ENCODE results near the gene UCN2.

UCN2 gene

DNA sequence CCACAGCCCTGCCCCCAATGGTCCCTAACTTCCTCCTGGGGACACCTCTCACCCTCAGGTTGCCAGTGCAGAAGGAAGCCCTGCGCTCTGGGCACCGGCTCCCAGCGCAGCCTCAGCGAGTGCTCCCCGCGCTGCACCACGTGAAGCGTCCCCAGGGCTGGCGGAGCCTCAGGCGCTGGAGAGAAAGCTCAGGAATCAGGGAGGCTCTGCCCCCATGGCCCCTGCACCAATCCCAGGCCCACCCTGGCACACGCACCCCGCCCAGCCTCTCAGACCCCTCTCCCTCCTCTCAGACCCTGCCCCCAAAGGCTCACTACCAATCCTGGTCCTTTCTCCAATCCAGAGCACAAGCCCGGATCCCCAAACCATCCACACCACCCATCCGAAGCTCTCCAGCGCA is 24.6 kb upstream of the UCN2 start:
- no peak for DNase-seq

DNA sequence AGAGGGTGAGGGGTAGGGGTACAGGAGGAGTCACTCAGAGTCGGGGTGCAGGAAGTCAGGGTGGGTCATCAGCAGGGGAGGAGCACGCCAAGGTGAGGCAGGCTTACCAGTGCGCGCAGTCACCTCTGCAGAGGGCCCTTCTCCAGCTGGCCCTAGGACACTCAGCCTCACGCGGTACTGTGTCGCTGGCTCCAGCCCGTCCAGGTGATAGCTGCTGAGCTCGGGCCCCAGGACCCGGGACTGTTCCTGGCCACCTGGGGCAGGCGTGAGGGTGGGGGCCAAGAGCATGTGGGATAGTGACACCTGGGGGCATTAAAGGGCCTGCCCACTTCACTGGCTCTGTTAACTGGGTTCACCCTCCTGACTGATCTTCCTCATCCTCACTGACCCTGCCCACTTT is 24.1 kb upstream of the UCN2 start:
- no peak for DNase-seq

DNA sequence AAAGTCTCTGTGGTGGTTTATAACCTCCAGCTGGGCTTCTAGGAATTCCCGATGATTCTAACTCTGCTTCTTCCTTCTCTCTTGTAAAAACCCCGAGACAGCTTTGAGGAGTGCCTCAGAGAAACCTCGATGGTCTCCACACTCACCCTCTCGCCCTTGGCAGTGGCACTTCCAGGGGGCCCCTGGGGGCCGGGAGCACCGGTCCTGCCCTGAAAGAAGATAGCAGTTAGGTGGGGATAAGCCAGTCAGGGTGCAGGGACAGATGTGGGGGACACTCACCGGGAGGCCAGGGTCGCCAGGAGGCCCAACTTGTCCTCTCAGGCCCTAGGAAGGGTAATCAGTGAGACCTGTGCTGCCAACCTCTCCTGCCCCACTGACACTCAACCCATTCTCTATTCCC is 21.8 kb upstream of the UCN2 start:
- DNase-seq: no peak

DNA sequence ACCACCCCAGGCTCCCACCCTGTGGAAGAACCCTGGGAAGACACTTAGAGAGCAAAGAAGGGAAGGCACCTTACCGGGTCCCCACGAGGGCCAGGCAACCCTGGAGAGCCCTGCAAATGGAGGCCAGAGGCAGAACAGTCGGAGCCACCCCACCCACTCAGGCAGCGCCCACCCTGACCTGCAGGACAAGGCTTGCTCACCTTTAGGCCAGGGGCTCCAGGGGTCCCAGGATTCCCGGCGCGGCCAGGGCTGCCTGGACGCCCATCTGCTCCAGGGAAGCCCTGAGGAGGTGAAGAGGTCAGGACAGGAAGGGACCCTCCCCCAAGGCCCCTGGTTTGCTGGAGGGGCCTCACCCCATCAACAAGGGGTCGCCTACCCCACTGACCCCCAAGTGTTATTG is 21.3 kb upstream of the UCN2 start:
- no peak for DNase-seq

DNA sequence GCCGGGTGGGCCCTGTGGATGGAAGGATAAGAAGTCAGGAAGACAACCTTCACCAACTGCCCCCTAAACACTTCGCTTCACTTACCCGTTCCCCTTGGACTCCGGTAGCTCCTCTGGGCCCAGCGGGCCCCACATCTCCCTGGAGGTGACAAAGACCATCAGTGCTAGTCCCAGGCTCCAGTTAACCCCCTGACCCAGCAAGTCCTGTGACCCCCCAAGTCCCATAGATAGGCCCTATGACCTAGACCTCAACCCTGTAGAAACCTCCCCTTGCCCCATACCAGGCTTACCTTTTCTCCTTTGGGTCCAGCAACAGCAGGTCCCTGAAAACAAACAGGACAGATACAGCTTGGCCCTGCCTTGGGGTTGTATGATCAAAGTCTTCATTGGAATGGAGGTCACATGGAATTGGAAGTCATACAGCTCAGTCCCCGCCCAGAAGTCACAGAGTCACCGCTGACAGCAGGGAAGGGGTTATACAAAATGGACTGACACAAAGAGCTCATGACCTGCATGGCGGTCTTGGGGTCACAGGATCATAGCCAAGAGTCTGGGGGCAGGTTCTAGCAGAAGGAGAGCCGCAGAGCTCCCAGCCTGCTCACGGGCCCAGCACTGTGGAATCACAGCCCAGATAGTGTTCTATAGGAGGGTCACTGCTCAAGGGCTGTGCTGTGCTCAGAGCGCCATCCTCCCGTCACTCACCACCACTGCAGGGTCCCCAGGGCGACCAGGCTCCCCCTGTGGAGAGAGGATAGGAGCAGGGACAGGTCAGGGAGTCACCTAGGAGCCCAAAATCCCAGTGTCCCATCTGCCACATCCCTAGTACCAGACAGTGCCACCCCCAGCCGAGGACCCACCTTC is 18.3 kb upstream of the UCN2 start:
- no peak for DNase-seq

DNA sequence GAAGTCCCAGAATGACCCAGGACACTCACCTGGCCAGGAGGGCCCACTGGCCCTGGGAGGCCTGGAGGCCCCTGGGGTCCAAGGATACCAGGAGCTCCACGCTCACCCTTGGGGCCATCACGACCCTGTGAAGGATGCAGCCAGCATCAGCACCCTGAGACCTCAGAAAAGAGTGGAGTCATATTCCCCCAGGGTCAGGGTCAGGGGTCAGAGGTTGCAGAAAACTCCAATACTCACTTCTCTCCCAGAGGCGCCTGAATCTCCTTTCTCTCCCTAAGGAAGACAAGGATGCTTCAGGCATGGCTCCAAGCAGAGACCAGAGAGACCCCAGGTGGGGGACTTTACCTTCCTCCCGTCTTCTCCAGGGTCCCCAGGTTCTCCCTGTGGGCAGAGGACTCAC is 13.1 kb upstream of the UCN2 start:
- no peak for DNase-seq

DNA sequence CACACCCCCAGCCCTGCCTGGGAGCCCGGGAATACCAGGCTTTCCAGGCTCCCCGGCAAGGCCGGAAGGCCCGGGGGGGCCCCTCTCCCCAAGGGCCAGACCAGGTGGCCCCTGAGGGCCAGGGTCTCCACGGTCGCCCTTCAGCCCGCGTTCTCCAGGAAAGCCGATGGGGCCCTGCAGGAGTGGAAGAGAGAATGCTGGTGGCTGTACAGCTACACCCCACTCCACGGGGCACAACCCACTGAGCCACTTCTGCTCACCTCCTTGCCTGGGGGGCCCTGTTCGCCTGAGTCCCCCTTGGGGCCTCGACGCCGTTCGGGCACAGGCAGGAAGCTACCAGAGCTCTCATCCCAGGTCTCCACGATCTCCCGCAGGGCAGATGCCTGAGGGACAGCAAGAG is 11.8 kb upstream of the UCN2 start:
- no peak for DNase-seq

DNA sequence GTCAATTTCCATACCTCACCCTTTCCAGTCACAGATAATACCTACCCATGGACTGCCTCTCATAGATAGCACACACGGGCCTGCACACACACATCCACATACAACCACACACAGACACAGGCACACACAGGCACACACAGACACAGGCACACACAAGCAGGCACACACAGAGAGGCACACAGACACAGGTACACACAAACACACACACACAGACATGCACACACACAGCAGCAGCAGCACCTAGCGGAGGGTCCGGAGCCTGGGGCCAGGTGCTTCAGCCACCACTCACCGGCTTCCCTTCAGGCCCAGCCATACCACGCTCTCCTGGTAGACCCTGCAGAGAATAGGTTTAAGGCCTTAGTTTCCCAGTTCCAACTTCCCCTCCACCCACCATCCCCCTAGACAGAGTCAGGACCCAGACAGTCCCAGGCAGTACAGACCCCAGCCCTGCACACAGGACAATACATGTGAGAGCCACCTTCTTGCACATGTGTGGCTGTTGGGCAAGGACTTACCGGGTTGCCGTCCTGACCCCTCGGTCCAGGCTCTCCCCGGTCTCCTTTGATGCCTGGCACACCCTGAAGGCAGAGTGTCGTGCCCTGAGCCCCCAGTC is 10.5 kb upstream of the UCN2 start:
- DNase-seq: no peak

DNA sequence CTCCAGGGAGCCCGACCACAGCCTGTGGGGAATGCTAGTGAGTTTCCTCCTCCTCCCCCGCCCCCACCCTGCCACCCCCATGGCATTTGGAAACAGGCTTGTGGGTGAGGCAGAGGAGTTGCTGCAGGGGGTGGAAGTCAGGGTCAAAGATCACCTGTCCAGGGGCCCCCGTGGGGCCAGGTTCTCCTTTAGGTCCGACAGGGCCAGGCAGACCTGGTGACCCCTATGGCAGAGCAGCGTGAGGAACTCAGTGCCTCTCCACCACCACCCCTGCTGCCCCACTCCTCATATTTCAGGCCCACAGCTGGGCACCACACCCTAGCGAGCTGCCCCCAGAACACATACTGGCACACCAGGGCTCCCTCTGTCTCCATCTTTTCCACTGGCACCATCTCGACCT is 8.9 kb upstream of the UCN2 start:
- DNase-seq: no peak

DNA sequence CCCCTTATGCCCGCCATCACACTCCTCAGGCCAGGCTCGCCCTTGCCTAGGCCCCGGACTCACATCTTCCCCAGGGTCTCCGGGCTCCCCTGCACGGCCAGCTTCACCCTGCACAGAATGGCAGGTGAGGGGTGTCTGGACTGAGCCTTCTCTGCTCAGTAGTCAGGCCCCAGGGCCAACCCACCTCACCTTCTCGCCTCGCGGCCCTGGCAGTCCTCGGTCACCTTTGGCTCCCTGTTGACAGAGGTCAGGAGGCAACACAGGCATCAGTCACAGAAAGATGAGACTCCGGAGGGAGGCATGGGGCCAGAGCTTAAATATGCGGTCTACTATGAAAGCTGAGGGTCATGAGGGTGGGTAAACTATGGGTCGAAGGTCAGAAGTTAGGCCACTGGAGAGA is 8.4 kb upstream of the UCN2 start:
- DNase-seq: no peak

DNA sequence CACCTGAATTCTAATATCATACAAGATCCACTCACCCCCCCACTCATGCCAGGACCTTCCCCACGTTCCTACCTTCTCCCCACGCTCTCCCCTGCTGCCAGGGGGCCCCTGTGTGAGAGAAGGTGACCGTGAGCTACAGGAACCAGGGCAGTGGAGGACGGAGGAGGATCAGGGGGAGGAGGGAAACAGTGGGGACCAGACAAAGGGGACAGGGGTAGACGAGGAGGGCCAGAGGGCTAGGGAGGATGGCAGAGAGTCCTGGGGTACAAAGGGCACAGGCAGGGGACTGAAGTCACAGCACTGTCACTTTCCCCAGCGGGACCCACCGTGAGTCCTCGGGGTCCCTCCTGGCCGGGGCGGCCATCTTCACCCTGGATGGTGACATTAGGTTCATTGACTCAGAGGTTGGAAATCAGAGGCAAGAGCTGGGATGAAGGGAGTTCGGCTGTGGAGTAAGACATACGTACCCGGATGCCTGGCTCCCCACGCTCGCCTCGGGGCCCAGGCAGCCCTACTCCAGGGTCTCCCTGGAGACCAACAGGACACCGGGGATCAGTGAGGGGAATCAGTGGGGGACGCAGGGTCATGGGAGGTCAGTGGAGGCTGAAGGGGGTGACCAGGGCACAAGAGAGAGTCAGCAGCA is 6.3 kb upstream of the UCN2 start:
- DNase-seq: no peak

DNA sequence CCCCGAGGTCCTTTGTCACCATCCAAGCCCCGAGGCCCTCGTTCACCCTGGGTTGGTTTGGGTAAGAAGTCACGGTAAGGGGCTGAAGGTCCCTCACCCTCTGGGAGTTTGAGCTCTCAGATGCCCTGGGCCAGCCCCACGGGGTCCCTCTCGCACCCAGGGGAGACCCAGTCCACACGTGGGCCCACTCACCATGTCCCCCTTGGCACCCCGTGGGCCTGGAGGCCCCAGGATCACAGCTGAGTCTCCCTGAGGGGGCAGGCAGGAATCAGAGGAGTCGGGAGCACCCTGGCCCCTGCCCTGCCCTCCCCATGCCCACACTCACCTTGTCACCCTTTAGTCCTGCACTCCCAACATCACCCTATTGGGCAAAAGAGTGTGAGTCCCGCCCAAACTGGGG is 5.8 kb upstream of the UCN2 start:
- no peak for DNase-seq

DNA sequence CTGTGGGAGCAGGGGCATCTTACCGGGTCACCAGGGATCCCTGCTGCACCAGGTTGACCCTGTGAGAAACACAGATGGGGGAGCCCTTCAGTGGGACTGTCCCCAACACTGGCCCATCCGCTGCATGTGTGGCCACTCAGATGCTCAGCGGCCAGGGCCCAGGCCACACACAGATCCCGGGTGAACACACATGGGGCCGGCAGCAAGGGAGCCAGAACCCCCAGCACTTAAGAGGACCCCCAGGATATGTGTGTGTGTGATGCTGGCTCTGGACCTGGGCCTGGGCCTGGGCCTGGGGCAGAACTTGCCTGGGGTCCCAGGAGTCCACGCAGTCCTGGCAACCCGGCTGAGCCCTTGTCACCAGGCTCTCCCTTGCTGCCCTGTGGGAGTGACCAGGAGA is 4.9 kb upstream of the UCN2 start:
- DNase-seq: no peak

DNA sequence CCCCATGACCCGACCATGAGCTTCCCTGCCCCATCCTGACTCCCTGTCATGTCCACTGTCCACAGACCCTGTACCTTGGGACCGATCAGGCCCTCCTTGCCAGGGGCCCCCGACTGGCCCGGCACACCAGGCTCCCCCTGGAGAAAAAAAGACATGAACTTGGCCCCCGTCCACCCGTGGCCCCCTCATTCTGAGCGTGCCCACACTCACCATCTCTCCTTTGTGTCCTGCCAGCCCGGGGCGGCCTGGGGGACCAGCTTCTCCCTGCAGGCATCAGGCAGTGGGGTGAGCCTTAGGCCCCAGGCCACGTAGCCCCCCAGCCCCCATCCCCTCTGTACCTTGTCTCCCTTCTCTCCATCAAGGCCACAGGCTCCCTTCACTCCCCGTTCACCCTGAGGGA is 3.9 kb upstream of the UCN2 start:
- no peak for DNase-seq

DNA sequence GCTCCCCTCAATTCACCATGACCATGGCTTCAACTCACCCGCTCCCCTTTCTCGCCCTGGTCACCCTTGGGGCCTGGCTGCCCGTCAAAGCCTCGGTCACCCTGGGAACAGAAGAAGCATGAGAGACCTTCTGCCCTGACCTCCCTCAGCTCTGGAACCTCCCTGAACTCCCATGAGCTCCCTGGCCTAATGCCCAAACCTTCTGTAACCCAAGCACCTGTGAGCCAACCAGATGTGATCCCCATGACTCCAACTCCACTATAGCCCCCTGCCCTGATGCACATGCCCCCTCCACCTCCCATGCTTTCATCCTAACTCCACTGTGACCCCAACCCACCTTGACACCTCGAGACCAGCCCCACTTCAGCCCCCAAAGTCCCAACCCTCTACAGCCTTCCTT is 3.5 kb upstream of the UCN2 start:
- DNase-seq: no peak

DNA sequence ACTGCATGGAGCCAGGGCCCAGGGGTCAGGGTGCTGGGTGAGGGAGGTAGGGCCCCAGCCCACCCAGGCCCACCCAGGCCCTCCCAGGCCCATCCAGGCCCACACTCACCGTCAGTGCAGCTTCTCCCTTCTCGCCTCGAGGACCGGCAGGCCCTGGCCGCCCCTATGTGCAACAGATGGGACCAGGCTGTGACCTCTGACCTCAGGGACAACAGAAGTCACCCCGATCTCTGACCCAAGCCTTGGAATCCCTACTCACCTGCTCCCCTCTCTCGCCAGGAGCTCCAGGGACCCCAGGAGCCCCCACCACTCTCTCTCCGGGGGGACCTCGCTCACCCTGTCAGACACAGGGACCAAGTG is 2.8 kb upstream of the UCN2 start:
- DNase-seq: no peak

DNA sequence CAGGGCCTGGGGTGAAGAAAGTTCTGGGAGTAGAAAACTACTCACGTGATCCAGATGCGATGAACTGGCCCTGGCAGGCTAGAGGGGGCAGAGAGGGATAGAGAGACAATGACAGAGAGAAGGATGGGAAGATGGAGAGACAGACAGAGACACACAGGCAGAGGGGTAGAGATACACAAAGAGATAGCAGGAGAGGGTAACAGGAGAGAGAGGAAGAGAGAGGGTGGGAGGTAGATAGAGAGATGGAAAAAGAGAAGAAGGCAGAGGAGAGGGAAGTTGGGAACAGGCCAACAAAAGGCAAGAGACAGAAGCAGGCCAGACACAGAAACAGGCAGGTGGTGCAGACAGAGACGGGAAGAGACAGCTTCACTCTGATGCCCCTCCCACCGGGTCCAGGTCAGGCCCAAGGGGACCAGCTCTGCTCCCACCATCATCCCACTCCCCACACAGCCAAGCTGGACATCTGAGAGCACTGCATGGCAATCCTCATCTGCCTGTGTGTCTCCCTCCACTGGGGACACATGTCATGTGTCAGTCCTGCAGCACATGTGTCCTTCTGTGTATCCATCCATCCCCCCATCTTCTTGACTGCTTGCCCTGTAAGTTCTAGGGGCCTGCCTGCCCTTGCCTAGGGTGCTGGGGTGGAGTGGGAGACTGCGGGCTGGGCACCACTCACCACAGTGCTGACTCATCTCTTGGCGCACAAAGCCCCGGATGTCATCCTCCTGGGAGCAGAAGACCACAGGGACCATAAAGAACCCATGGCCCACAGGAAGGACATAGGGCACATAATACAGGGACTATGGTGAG is 2.2 kb upstream of the UCN2 start:
- no peak for DNase-seq

DNA sequence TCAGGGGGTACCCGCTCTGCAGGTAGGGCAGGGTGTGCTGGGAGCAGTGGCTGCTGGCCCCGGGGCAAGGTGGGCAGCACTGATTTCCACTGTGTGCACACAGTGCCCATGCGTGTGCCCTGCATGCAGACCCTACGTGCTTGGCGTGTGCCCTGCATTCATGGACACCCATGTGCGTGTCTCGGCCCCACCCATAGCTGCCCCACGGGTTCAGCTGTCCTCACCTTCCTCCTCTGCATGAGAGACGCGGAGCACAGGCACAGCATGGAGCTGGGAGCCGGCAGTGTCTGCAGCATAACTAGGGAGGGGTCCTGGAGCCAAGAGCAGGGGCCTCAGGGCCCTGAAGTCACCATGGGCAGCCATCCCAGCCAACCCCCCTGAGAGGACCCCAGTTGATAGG is 1.6 kb upstream of the UCN2 start:
- DNase-seq: no peak

DNA sequence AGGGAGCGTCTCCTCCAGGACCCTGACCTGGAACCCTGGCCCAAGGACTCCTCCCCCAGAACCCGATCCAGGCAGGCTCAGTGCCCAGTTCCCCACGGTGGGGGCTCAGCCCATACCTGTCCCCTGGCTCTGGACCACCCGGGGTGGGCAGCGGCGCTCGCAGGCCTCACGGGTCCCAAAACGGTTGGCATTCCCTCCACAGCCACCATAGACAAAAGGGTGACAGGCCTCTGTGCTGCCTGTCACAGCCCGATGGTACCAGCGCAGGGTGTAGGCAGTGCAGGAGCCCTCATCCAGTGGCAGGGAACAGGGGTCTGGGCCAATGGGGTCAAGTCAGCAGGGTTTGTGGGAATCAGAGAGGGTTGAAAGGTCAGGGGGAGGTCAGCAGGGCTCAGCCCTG is 1.1 kb upstream of the UCN2 start:
- DNase-seq: no peak

DNA sequence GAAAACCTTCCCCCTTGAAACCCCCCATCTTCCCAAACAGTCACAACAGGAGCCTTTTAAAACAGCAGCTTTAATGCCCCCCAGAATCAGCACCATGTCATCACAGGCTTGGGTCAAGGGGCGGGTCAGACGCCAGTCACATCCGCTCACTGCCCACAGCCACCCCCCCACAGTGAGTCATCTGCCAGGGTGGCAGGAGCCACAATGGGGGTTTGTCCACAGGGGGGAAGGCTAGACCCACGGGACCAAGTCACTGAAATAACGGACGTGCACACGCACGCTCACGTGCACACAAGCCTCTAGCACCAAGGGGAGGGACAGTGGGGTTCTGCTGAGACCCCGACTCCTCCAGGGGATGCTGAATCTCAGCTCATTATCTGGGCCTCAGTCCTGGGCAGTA is 441 bp upstream of the UCN2 start:
- no peak for DNase-seq

DNA sequence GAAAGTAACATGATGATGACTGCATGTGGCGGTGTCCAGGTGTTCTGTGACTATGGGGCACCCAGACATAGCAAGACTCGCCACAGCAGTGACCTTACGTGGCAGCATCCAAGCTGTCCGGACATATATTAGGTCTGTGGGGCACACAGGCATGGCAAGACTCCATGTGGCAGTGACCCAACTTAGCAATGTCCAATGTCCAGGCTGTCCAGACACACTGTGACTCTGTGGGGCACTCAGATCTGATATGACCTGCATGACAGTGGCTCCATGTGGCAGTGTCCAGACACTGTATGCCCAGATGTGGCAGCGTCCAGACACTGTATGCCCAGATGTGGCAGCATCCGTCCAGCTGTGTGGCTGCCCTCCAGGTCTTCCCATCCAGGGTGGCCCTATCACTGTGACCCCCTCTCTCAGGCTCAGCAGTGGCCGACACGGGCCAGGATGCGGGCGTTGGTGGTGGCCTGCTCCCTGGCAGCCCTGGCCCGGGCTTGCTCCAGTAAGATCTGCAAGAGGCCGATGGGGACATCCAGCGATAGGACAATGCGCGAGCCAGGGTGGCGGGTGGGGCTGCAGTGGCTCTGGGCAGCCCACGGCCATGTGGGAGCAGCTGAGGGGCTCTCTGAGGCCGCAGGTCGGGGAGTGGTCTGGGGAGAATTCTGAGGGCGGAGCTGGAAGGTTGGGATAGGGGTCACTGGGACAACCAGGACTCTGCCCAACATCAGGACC is 1.1 kb downstream of the UCN2 start:
- no peak for DNase-seq

DNA sequence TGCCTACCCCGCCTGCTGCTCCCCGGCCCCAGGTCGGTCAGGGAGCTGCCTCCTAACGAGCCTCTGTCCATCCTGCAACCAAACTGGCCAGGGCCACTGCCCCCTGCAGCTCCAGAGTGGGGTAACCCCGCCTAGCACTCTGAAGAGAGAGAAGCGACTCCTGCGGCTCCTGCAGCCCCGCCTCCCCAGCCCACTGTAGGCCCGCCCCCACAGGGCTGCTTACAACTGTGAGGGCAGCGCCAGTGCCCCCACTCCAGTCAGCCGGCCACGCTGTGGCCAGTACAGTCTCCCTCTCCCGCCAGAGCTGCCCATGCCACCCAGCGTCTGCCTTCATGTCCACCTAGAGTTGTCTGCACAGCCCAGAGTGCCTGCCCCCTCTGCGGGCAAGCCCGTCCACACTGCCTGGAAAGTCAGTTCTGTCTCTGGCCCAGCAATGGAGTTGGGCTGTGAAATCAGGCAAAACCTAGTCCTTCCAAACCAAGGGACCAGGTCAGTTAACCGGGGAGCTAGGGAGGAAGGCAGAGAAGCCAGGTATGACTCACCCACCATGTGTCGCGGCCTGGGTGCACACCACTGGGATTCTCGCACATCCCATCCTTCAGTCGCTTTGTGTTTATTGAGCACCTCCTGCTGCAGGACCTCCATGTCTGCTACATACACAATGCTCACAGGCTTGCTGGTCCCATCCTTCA is 2.4 kb downstream of the UCN2 start:
- no peak for DNase-seq
